ENCODE results near the gene PAPOLA. TPM values are rescaled to one million over a fixed set of nuclear protein-coding genes. Genes with fewer than 3 reads are reported as not detected.

The PAPOLA gene
- total and polyA plus RNA-seq, 9 of the 15 experiments (the other 6 are each of a cell fraction or from before 2014, with no cell fraction given), result 51.1 to 199 (median 95.8) TPM

DNA sequence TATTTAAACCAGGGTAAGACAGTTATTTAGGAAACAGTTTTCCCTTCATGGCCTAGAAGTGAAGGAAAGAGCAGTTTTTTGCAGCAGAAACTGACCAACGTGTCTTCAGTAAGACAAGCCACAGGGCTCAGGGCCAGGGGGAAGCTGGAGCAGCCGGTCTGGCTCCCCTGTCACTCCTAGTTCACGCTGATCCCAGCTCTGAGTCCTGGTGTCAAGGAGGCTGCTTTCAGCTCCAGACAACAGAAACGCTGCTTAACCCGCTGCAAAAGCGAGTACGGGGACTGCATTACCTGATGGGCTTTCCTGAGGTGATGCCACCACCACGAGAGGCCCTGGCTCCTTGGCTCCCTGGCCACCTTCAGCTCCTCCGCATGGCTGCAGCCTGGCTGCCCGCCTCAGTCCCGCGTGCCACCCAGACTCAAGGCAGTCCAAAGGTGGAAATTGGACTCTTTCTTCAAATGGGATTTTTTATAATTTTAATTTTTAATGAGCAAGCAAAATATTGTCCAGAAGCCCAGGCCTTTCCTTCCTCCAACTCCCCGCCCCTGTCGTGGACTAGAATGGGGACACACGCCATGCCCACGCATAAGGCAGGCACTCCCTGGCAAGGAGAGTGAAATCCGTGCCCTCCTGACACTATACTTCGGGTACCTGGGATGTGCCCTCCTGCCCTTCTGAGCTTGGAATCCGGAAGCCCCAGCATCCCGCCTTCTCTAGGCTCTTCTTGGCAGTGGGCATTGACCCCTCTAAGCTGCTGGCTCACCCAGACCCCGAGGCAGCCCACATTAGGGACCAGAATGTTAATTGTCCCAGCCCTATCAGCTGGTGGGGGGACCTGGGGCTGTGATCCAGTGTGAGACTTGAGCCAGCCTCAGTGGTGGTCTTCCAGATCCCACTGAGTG, 85.0 kb downstream of the PAPOLA start:
- no peak overlapping the region for H3K27ac ChIP-seq (ENCODE audit: extremely low read depth, low read depth, low read length)
- H3K4me2 ChIP-seq (ENCODE audit: insufficient read depth, low read length), result no peak overlapping the region
- H3K9me1 ChIP-seq (ENCODE audit: control insufficient read depth, insufficient read depth, low read length), result peaks cover 2% of the 10 kb centered on the region
- in situ Hi-C loops (cut with MboI), result loop anchor here (10.0 to 25.0 kb wide), 2 partner anchors 568 to 700 kb away; no protein-coding TSS in a partner anchor
- no peak overlapping the region for H3K9ac ChIP-seq (ENCODE audit: insufficient read depth in 1 of 2, low read depth in 2 of 2, low read length in 2 of 2)
- H2AFZ ChIP-seq (ENCODE audit: low read depth, low read length), result no peak overlapping the region
- WGBS (ENCODE audit: insufficient coverage, low coverage, missing lambda C conversion rate), result 6% methylated on average over 21 of the region's 21 CpGs
- peaks cover 0 to 3% of the 10 kb centered on the region in 2 experiments; a peak in 2 of 5 replicates for H3K4me1 ChIP-seq (replicated peaks in 1 of 2; ENCODE audit: control insufficient read depth in 2 of 2, insufficient read depth in 2 of 2, low read length in 2 of 2)
- peaks cover 33 to 84% of the 10 kb centered on the region in 2 experiments for H3K27me3 ChIP-seq (ENCODE audit: control insufficient read depth in 2 of 2, insufficient read depth in 2 of 2, low read length in 2 of 2)
- no peak for DNase-seq (ENCODE audit: extremely low read depth in 1 of 4, low spot score in 3 of 4)
- intact Hi-C loops (cut with micrococcal nuclease), result loop anchor here (10.0 kb wide), 2 partner anchors 348 to 548 kb away; no protein-coding TSS in a partner anchor
- no peak for ATAC-seq
- TF ChIP-seq, protein P1, sequence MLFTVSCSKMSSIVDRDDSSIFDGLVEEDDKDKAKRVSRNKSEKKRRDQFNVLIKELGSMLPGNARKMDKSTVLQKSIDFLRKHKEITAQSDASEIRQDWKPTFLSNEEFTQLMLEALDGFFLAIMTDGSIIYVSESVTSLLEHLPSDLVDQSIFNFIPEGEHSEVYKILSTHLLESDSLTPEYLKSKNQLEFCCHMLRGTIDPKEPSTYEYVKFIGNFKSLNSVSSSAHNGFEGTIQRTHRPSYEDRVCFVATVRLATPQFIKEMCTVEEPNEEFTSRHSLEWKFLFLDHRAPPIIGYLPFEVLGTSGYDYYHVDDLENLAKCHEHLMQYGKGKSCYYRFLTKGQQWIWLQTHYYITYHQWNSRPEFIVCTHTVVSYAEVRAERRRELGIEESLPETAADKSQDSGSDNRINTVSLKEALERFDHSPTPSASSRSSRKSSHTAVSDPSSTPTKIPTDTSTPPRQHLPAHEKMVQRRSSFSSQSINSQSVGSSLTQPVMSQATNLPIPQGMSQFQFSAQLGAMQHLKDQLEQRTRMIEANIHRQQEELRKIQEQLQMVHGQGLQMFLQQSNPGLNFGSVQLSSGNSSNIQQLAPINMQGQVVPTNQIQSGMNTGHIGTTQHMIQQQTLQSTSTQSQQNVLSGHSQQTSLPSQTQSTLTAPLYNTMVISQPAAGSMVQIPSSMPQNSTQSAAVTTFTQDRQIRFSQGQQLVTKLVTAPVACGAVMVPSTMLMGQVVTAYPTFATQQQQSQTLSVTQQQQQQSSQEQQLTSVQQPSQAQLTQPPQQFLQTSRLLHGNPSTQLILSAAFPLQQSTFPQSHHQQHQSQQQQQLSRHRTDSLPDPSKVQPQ (CRISPR knock-in tag; IDR thresholded peaks at IDR 0.05; ENCODE audit: borderline replicate concordance), result no peak
- TF ChIP-seq ZNF77 (CRISPR knock-in tag; IDR thresholded peaks at IDR 0.05) (no peak), FUS (optimal IDR thresholded peaks at IDR 0.05; ENCODE audit: low read depth, low read length) (no peak), ZNF175 (CRISPR knock-in tag; IDR thresholded peaks at IDR 0.05; ENCODE audit: low read depth) (no peak), ZNF239 (CRISPR knock-in tag; IDR thresholded peaks at IDR 0.05) (no peak), ELF2 (CRISPR knock-in tag; IDR thresholded peaks at IDR 0.05) (no peak), NFRKB (IDR thresholded peaks at IDR 0.05; ENCODE audit: low read depth) (no peak), RAD21 (CRISPR knock-in tag; conservative IDR thresholded peaks at IDR 0.05 in 1 of 2, IDR thresholded peaks at IDR 0.05 in 1 of 2) (no peak), PRMT5 (CRISPR knock-in tag; IDR thresholded peaks at IDR 0.05) (no peak)
- TF ChIP-seq, protein P2, sequence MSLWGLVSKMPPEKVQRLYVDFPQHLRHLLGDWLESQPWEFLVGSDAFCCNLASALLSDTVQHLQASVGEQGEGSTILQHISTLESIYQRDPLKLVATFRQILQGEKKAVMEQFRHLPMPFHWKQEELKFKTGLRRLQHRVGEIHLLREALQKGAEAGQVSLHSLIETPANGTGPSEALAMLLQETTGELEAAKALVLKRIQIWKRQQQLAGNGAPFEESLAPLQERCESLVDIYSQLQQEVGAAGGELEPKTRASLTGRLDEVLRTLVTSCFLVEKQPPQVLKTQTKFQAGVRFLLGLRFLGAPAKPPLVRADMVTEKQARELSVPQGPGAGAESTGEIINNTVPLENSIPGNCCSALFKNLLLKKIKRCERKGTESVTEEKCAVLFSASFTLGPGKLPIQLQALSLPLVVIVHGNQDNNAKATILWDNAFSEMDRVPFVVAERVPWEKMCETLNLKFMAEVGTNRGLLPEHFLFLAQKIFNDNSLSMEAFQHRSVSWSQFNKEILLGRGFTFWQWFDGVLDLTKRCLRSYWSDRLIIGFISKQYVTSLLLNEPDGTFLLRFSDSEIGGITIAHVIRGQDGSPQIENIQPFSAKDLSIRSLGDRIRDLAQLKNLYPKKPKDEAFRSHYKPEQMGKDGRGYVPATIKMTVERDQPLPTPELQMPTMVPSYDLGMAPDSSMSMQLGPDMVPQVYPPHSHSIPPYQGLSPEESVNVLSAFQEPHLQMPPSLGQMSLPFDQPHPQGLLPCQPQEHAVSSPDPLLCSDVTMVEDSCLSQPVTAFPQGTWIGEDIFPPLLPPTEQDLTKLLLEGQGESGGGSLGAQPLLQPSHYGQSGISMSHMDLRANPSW (CRISPR knock-in tag; IDR thresholded peaks at IDR 0.05), result no peak
- no peak for FAIRE-seq
- H3K36me3 ChIP-seq (ENCODE audit: control insufficient read depth, insufficient read depth, low read length), result no peaks in the 10 kb centered on the region
- BruUV-seq (replicated peaks), result no TSS peak
- POLR2A ChIA-PET, result interaction anchor here (0.6 to 0.8 kb wide), 2 partner anchors 10 to 20 kb away, joined by 3 read pairs; no protein-coding TSS in a partner anchor
- no peaks in the 10 kb centered on the region for H3K9me3 ChIP-seq (replicated peaks; ENCODE audit: control insufficient read depth, insufficient read depth, low read depth, low read length)
- H3K79me2 ChIP-seq (ENCODE audit: control insufficient read depth, insufficient read depth, low read length), result no peaks in the 10 kb centered on the region
- H3K4me3 ChIP-seq, result no peak overlapping the region
- CTCF ChIA-PET (ENCODE audit: low intra/inter-chr PET ratio), result no interaction called here
- H4K20me1 ChIP-seq (replicated peaks; ENCODE audit: control insufficient read depth, insufficient read depth, low read length), result no peaks in the 10 kb centered on the region

Data from K562 (cell line).